Lower lobe of right lung (tissue), 2 donors: ENCODE results near the gene MPZL1. TPM values are rescaled to one million over a fixed set of nuclear protein-coding genes. Genes with fewer than 3 reads are reported as not detected.

Experiments used
- ATAC-seq, 2 donors: fragments of 200-7000 bp; cut with Tn5 transposase; one replicate each; pipeline ENCODE4 v1.9.1; 2020 to 2022; ENCODE audit warnings: mild to moderate bottlenecking in 2 of 2, moderate library complexity in 2 of 2
- DNase-seq: peaks from one replicate; pipeline ENCODE4 v3.0.0-alpha.2; 2020
- H3K27ac ChIP-seq: fragments of 200-600 bp; one replicate; pipeline ENCODE4 v1.8.0; 2022
- H3K27me3 ChIP-seq: fragments of 200-600 bp; one replicate; pipeline ENCODE4 v1.8.0; 2022; ENCODE audit warnings: low read depth
- H3K36me3 ChIP-seq: fragments of 200-600 bp; one replicate; pipeline ENCODE4 v1.8.0; 2022; ENCODE audit warnings: mild to moderate bottlenecking
- H3K4me1 ChIP-seq: fragments of 200-600 bp; one replicate; pipeline ENCODE4 v1.8.0; 2022
- H3K4me3 ChIP-seq: fragments of 200-600 bp; one replicate; pipeline ENCODE4 v1.8.0; 2022; ENCODE audit warnings: mild to moderate bottlenecking
- H3K9me3 ChIP-seq: fragments of 200-600 bp; one replicate; pipeline ENCODE4 v1.8.0; 2022
- CTCF ChIP-seq: fragments of 200-600 bp; IDR thresholded peaks from one replicate; pipeline ENCODE4 v1.8.0; 2022; ENCODE audit warnings: antibody characterized with exemption, mild to moderate bottlenecking
- intact Hi-C: fragments of 100-400 bp; cut with DNase I; formaldehyde crosslinking; loops from one replicate; pipeline ENCODE4 v1.11.0; 2022
- total RNA-seq: library from RNA; stranded (reverse); fragmentation: NEBNext Ultra II Directional; extraction: Animal tissue kit (Norgen Biotek cat#: 25700); gene quantifications from one replicate; pipeline ENCODE4 v1.2.1, GENCODE V29; 2021
- donor health status: DM: no; HTN: yes; CAD: no; lungs with severe emphysema.

MPZL1 gene
- total RNA-seq, 1 donor from 2014 or later, result 85.9 TPM

GRCh38 chr1:167681024-167681423 lies 40.8 kb upstream of the MPZL1 start:
- H3K27me3 ChIP-seq, result no peaks in the 10 kb centered on the region
- no peak overlapping the region for H3K27ac ChIP-seq
- DNase-seq (no peak), ATAC-seq (no peak)
- no peak for TF ChIP-seq CTCF
- H3K4me3 ChIP-seq, result no peak overlapping the region
- peaks cover 4% of the 10 kb centered on the region for H3K36me3 ChIP-seq
- intact Hi-C loops, result loop anchor here (10.0 kb wide), 1 partner anchor 76 kb away; no protein-coding TSS in a partner anchor
- H3K9me3 ChIP-seq, result no peaks in the 10 kb centered on the region
- peaks cover 15% of the 10 kb centered on the region for H3K4me1 ChIP-seq

GRCh38 chr1:167681451-167682098 lies 40.2 kb upstream of the MPZL1 start:
- DNase-seq (no peak), ATAC-seq (no peak)
- intact Hi-C loops, result loop anchor here (10.0 kb wide), 1 partner anchor 77 kb away; no protein-coding TSS in a partner anchor
- Histone ChIP-seq H3K4me3 (no peak overlapping the region), H3K27me3 (no peaks in the 10 kb centered on the region), H3K4me1 (peaks cover 15% of the 10 kb centered on the region), H3K36me3 (peaks cover 7% of the 10 kb centered on the region), H3K27ac (no peak overlapping the region), H3K9me3 (no peaks in the 10 kb centered on the region)
- no peak for TF ChIP-seq CTCF

DNA sequence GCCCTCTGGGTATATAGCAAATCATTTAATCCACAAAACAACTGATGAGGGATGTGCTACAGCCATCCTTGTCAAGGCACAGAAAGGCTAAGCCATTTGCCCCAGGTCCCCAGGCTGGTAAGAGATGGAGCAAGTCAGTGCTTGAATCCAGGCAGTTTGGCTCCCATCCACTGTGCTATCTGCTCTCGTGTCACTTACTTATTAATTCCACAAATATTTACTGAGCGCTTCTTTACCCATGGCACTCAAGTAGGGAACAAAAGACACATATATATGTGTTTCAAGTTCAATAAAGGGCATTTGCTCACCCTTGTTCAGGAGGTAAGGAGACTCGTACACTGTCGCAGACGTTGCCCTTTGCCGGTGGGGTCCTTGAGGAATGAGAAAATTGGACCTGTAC lies 38.6 kb upstream of the MPZL1 start:
- Histone ChIP-seq H3K27me3 (no peaks in the 10 kb centered on the region), H3K4me3 (no peak overlapping the region), H3K27ac (no peak overlapping the region), H3K4me1 (peaks cover 20% of the 10 kb centered on the region), H3K36me3 (peaks cover 12% of the 10 kb centered on the region), H3K9me3 (no peaks in the 10 kb centered on the region)
- peak in 1 of 2 donors; percentile 11 for ATAC-seq
- DNase-seq, result no peak
- TF ChIP-seq CTCF, result no peak
- intact Hi-C loops, result loop anchor here (10.0 kb wide), 1 partner anchor 78 kb away; no protein-coding TSS in a partner anchor

GRCh38 chr1:167683641-167684502 lies 37.9 kb upstream of the MPZL1 start:
- ATAC-seq (peak; percentile 77 to 94), DNase-seq (peak; percentile 66)
- intact Hi-C loops, result loop anchor here (10.0 kb wide), 1 partner anchor 79 kb away; no protein-coding TSS in a partner anchor
- Histone ChIP-seq H3K4me1 (peaks cover 20% of the 10 kb centered on the region), H3K4me3 (no peak overlapping the region), H3K27me3 (no peaks in the 10 kb centered on the region), H3K36me3 (peaks cover 12% of the 10 kb centered on the region), H3K27ac (peak overlapping the region; percentile 31), H3K9me3 (no peaks in the 10 kb centered on the region)
- TF ChIP-seq CTCF, result no peak

DNA sequence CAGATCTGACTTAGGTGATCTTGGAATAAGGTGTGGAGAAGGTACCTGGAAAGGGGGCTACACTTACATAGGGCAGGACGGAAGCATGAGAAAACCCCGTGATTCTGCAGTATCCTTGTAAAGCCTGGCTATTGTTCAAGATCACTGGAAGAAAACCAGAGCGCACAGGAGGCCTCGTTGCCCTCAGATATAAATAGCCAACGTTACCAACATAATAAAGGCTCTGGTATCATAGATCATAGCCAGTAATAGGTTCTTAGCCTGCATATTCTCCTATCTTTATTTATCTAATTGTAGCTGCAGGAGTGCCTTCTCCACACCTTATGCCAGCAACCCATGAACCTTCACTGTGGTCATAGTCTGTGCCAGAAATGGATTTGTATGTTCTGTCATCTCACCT lies 35.9 kb upstream of the MPZL1 start:
- ATAC-seq (no peak), DNase-seq (no peak)
- peaks cover 26% of the 10 kb centered on the region for H3K4me1 ChIP-seq
- H3K36me3 ChIP-seq, result peaks cover 23% of the 10 kb centered on the region
- H3K4me3 ChIP-seq, result no peak overlapping the region
- no peaks in the 10 kb centered on the region for H3K27me3 ChIP-seq
- H3K9me3 ChIP-seq, result no peaks in the 10 kb centered on the region
- intact Hi-C loops, result loop anchor here (10.0 kb wide), 1 partner anchor 81 kb away; no protein-coding TSS in a partner anchor
- no peak overlapping the region for H3K27ac ChIP-seq
- TF ChIP-seq CTCF, result no peak
